Measurements from ENCODE around the gene SPG7.
"Not testable (repeated sequence)": the region's sequence is repeated elsewhere in the genome, so short reads cannot be mapped to it uniquely, and the experiment has no call there.

The SPG7 gene

DNA sequence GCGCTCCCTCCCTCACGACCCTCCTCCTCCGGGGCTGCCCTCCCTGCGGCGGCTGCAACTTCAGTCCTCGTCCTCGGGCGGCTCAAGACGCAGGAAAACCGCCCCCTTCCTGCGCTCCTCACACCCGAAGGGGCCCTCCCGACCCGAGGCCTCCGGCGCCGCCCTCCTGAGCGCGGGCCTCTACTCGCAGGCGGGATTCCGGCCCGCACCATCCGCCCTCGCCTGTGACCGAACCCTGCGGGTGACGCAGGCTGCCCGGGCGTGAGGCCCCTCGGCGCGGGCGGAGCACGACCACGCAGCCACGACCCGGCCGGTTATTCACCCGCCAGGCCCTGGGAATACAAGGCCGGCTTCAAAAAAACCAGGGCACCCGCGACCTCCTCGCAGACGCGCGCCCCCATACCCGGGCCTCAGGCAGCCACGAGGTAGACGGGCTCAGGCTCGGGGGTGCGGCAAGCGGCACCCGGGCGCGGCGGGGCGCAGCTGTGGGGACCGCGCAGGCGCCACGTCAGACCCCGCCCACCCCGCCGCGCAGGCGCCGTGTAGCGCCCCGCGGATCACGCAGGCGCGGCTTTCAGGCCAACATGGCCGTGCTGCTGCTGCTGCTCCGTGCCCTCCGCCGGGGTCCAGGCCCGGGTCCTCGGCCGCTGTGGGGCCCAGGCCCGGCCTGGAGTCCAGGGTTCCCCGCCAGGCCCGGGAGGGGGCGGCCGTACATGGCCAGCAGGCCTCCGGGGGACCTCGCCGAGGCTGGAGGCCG, at the start of gene SPG7:
SPG7 (plus strand) TSS at position 570 of the 757 bp plus-strand sequence; CDS start at position 585, 15 bp downstream.
- H3K27me3 ChIP-seq (ENCODE audit: control insufficient read depth, insufficient read depth, low read length): no peaks in the 10 kb centered on the region
- H3K36me3 ChIP-seq (ENCODE audit: control insufficient read depth, insufficient read depth, low read length): peaks cover 7% of the 10 kb centered on the region
- peak within 1 kb of the TSS; percentile 87 for H3K4me3 ChIP-seq (ENCODE audit: low read length)
- peaks cover 9% of the 10 kb centered on the region for H3K4me1 ChIP-seq (ENCODE audit: control insufficient read depth, insufficient read depth, low read length)
- H3K27ac ChIP-seq (ENCODE audit: low read depth, low read length): peak within 1 kb of the TSS; percentile 91
- H3K9ac ChIP-seq (ENCODE audit: low read length): peak within 1 kb of the TSS; percentile 66

DNA sequence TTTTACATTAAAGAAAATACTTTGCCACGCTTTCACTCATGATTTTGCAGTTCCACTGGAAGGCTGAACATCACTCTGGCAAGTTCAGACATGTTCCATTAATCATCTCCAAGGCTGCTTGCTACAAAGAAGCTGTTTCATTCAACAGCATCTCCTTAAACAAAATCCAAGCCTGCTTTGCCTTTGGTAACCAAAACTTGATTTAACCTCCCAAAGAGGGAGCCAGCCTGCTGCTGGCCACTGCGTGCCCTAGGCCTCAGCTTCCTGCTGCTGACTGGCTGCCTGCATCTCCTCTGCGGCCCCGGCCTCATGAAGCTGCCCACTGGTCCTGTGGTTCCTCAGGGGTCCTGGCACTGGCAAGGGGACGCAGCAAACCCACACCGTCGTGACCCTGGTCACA, 49.7 kb upstream of the SPG7 start:
- H3K27ac ChIP-seq (ENCODE audit: low read depth, low read length): no peak overlapping the region

DNA sequence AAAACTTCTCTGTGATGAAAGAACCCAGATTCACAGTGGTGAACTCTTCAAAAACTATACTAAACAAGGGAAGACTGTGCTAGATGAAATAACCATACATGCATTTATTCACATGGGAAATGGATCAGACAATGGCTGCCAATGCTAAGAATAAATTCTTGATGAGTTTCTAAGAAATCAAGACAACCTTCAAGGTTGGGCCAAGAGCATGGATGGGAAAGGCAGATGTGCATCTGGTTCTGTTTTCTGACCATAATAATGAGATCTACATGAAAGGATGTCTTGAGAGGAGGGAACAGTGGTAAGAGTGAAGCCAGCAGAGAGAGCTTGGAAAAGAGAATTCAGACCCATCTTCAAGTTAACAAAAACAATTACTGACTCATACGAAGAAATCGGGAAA, 49.2 kb upstream of the SPG7 start:
- no peaks in the 10 kb centered on the region for H3K4me1 ChIP-seq (ENCODE audit: control insufficient read depth, insufficient read depth, low read length)
- H3K27me3 ChIP-seq (ENCODE audit: control insufficient read depth, insufficient read depth, low read length): no peaks in the 10 kb centered on the region
- no peak overlapping the region for H3K4me3 ChIP-seq (ENCODE audit: low read length)
- H3K9ac ChIP-seq (ENCODE audit: low read length): no peak overlapping the region
- H3K36me3 ChIP-seq (ENCODE audit: control insufficient read depth, insufficient read depth, low read length): no peaks in the 10 kb centered on the region
- H3K27ac ChIP-seq (ENCODE audit: low read depth, low read length): no peak overlapping the region

More for the DNA sequence above, 49.7 kb upstream of the SPG7 start:
- Histone ChIP-seq H3K4me1 (ENCODE audit: control insufficient read depth, insufficient read depth, low read length) (no peaks in the 10 kb centered on the region), H3K4me3 (ENCODE audit: low read length) (no peak overlapping the region), H3K27me3 (ENCODE audit: control insufficient read depth, insufficient read depth, low read length) (no peaks in the 10 kb centered on the region), H3K9ac (ENCODE audit: low read length) (no peak overlapping the region), H3K36me3 (ENCODE audit: control insufficient read depth, insufficient read depth, low read length) (no peaks in the 10 kb centered on the region)

DNA sequence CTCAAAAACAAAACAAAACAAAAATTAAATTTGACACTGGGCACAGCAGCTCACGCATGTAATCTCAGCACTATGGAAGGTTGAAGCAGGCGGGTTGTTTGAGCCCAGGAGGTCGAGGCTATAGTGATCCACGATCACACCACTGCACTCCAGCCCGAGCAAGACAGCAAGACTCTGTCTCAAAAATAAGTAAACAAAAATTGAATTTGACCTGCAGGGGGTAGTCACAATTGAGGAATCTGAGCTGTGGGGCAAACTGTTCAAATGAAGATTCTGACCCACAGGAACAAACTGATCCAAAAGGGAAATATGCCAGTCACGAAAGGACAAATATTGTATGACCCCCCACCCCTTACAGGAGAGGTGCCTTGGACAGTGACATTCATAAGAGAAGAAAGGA, 47.6 kb upstream of the SPG7 start:
- Histone ChIP-seq H3K36me3 (ENCODE audit: control insufficient read depth, insufficient read depth, low read length) (no peaks in the 10 kb centered on the region), H3K27me3 (ENCODE audit: control insufficient read depth, insufficient read depth, low read length) (no peaks in the 10 kb centered on the region), H3K9ac (ENCODE audit: low read length) (no peak overlapping the region), H3K27ac (ENCODE audit: low read depth, low read length) (no peak overlapping the region), H3K4me1 (ENCODE audit: control insufficient read depth, insufficient read depth, low read length) (no peaks in the 10 kb centered on the region), H3K4me3 (ENCODE audit: low read length) (no peak overlapping the region)

DNA sequence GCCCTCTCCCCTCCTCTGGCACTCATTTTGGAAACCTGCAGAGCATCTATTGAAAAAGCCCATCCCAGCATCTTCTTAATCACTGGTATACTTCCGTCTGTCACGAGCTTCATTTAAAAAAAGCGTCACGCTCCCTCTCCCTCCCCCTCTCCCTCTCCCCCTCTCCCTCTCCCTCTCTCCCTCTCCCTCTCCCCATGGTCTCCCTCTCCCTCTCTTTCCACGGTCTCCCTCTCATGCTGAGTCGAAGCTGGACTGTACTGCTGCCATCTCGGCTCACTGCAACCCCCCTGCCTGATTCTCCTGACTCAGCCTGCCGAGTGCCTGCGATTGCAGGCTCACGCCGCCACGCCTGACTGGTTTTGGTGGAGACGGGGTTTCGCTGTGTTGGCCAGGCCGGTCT, 46.3 kb upstream of the SPG7 start:
- H3K27ac ChIP-seq (ENCODE audit: low read depth, low read length); H3K4me1 ChIP-seq (ENCODE audit: control insufficient read depth, insufficient read depth, low read length); H3K27me3 ChIP-seq (ENCODE audit: control insufficient read depth, insufficient read depth, low read length); H3K36me3 ChIP-seq (ENCODE audit: control insufficient read depth, insufficient read depth, low read length); H3K4me3 ChIP-seq (ENCODE audit: low read length); H3K9ac ChIP-seq (ENCODE audit: low read length): not testable (repeated sequence)

DNA sequence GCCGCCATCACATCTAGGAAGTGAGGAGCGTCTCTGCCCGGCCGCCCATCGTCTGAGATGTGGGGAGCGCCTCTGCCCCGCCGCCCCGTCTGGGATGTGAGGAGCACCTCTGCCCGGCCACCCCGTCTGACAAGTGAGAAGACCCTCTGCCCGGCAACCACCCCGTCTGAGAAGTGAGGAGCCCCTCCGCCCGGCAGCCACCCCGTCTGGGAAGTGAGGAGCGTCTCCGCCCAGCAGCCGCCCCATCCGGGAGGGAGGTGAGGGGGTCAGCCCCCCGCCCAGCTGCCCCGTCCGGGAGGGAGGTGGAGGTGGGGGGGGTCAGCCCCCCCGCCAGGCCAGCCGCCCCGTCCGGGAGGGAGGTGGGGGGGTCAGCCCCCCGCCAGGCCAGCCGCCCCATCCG, 45.6 kb upstream of the SPG7 start:
- not testable (repeated sequence) for H3K27me3 ChIP-seq (ENCODE audit: control insufficient read depth, insufficient read depth, low read length); H3K4me3 ChIP-seq (ENCODE audit: low read length); H3K36me3 ChIP-seq (ENCODE audit: control insufficient read depth, insufficient read depth, low read length); H3K9ac ChIP-seq (ENCODE audit: low read length); H3K4me1 ChIP-seq (ENCODE audit: control insufficient read depth, insufficient read depth, low read length); H3K27ac ChIP-seq (ENCODE audit: low read depth, low read length)

DNA sequence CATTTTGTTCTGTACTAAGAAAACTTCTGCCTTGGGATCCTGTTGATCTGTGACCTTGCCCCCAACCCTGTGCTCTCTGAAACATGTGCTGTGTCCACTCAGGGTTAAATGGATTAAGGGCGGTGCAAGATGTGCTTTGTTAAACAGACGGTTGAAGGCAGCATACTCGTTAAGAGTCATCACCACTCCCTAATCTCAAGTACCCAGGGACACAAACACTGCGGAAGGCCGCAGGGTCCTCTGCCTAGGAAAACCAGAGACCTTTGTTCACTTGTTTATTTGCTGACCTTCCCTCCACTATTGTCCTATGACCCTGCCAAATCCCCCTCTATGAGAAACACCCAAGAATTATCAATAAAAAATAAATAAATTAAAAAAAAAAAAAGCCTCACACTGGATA, 44.9 kb upstream of the SPG7 start:
- H3K4me1 ChIP-seq (ENCODE audit: control insufficient read depth, insufficient read depth, low read length); H3K27ac ChIP-seq (ENCODE audit: low read depth, low read length); H3K27me3 ChIP-seq (ENCODE audit: control insufficient read depth, insufficient read depth, low read length); H3K4me3 ChIP-seq (ENCODE audit: low read length); H3K9ac ChIP-seq (ENCODE audit: low read length); H3K36me3 ChIP-seq (ENCODE audit: control insufficient read depth, insufficient read depth, low read length): not testable (repeated sequence)

DNA sequence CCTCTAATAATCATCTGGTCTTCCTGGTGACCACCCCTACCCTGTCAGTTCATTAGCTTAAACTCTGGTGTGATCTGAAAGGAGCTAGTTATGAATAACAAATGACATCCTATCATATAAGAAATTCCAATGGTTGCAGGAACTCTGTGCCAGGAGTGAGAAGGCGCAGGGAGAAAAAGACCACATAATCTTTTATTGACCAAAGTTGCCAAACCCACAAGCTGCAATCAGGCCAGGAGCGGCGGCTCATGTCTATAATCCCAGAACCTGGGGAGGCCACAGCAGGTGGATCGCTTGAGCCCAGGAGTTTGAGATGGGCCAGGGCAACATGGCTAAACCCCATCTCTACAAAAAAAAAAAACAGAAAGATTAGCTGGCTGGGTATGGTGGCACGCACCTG, 41.3 kb upstream of the SPG7 start:
- H3K9ac ChIP-seq (ENCODE audit: low read length): no peak overlapping the region
- no peaks in the 10 kb centered on the region for H3K36me3 ChIP-seq (ENCODE audit: control insufficient read depth, insufficient read depth, low read length)
- peaks cover 3% of the 10 kb centered on the region for H3K4me1 ChIP-seq (ENCODE audit: control insufficient read depth, insufficient read depth, low read length)
- H3K4me3 ChIP-seq (ENCODE audit: low read length): no peak overlapping the region
- H3K27me3 ChIP-seq (ENCODE audit: control insufficient read depth, insufficient read depth, low read length): no peaks in the 10 kb centered on the region
- no peak overlapping the region for H3K27ac ChIP-seq (ENCODE audit: low read depth, low read length)

DNA sequence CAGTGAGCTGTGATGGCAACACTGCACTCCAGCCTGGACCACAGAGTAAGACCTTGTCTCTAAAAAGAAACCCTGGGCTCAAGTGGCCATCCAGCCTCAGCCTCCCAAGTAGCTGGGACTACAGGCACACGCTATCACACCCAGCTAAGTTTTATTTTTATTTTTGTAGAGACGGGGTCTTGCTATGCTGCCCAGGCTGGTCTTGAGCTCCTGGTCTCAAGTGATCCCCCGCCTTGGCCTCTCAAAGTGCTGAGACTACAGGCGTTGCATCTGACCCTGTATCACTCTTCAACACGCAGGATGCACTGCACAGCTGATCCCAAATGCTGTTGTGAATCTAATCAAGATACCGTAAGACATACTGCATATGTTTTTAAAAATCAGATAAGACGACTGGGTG, 40.8 kb upstream of the SPG7 start:
- Histone ChIP-seq H3K27ac (ENCODE audit: low read depth, low read length) (no peak overlapping the region), H3K4me3 (ENCODE audit: low read length) (no peak overlapping the region), H3K9ac (ENCODE audit: low read length) (no peak overlapping the region), H3K27me3 (ENCODE audit: control insufficient read depth, insufficient read depth, low read length) (no peaks in the 10 kb centered on the region), H3K36me3 (ENCODE audit: control insufficient read depth, insufficient read depth, low read length) (no peaks in the 10 kb centered on the region), H3K4me1 (ENCODE audit: control insufficient read depth, insufficient read depth, low read length) (peaks cover 3% of the 10 kb centered on the region)

DNA sequence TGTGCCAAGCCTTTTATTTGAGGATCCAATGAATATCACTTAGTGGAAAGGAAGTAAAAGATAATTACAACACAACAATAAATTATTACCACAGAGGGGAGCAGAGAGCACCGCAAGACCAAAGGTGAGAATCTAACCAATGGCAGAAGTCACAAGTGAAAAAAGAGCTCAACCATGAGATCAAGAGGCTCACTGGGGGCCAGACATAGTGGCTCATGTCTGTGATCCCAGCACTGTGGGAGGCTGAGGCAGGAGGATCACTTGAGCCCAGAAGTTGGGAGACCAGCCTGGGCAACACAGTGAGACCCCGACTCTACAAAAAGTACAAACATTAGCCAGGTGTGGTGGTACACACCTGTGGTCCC, 35.5 kb upstream of the SPG7 start:
- Histone ChIP-seq H3K4me1 (ENCODE audit: control insufficient read depth, insufficient read depth, low read length) (peaks cover 8% of the 10 kb centered on the region), H3K4me3 (ENCODE audit: low read length) (no peak overlapping the region), H3K36me3 (ENCODE audit: control insufficient read depth, insufficient read depth, low read length) (no peaks in the 10 kb centered on the region), H3K27me3 (ENCODE audit: control insufficient read depth, insufficient read depth, low read length) (no peaks in the 10 kb centered on the region), H3K27ac (ENCODE audit: low read depth, low read length) (no peak overlapping the region), H3K9ac (ENCODE audit: low read length) (no peak overlapping the region)

DNA sequence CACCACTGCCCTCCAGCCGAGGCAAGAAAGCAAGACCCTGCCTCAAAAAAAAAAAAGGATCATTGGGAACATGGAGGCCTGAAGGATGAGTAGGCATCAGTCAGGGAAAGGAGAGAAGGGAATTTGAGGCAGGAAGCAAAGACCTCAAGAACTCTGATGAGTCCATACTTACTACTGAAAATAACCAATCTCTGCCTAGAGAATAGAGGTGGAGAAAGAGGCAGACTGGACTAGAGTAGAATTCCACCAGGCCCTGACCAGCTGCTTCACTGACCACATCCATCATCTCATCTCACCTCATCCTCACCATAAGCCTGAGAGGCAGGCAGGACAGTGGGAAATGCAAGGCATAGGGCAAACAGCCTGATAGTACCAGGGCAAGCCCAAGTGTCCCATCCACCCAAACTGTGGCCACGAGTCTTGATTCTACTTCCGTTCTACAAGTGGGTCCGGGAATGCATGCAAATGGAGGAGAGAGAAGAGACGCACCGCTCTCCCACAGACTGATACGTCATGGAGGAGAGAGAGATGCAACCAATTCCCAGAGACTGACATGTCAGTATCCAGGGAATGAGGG, 35.0 kb upstream of the SPG7 start:
- Histone ChIP-seq H3K4me1 (ENCODE audit: control insufficient read depth, insufficient read depth, low read length) (peaks cover 8% of the 10 kb centered on the region), H3K27me3 (ENCODE audit: control insufficient read depth, insufficient read depth, low read length) (no peaks in the 10 kb centered on the region), H3K36me3 (ENCODE audit: control insufficient read depth, insufficient read depth, low read length) (no peaks in the 10 kb centered on the region), H3K27ac (ENCODE audit: low read depth, low read length) (no peak overlapping the region), H3K9ac (ENCODE audit: low read length) (no peak overlapping the region), H3K4me3 (ENCODE audit: low read length) (no peak overlapping the region)

DNA sequence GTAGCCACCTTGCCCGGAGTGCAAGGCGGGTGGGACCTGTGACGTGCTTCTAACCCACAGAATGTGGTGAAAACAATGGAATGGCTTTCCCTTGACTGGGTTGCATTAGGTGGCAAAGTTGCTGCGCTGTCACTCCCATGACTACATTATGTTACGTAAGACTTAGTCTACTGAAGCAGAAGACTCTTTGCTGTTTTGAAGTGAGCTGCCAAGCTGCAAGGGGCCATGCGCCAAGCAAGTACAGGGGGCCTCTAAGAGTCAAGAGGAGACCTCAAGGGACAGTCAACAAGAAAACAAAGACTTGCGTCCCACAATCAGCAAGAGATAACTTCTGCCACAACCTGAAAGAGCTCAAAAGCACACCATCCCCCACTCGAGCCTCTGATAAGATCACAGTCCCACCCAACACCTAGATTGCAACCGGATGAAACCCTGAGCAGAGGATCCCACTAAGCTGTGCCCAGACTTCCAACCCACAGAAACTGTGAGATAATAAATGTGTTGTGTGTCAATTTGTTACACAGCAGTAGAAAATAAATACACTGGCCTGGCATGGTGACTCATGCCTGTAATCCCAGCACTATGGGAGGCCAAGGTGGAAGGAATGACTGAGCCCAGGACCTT, 34.3 kb upstream of the SPG7 start:
- Histone ChIP-seq H3K36me3 (ENCODE audit: control insufficient read depth, insufficient read depth, low read length) (no peaks in the 10 kb centered on the region), H3K27me3 (ENCODE audit: control insufficient read depth, insufficient read depth, low read length) (no peaks in the 10 kb centered on the region), H3K4me1 (ENCODE audit: control insufficient read depth, insufficient read depth, low read length) (peaks cover 8% of the 10 kb centered on the region), H3K4me3 (ENCODE audit: low read length) (no peak overlapping the region), H3K27ac (ENCODE audit: low read depth, low read length) (no peak overlapping the region), H3K9ac (ENCODE audit: low read length) (no peak overlapping the region)

DNA sequence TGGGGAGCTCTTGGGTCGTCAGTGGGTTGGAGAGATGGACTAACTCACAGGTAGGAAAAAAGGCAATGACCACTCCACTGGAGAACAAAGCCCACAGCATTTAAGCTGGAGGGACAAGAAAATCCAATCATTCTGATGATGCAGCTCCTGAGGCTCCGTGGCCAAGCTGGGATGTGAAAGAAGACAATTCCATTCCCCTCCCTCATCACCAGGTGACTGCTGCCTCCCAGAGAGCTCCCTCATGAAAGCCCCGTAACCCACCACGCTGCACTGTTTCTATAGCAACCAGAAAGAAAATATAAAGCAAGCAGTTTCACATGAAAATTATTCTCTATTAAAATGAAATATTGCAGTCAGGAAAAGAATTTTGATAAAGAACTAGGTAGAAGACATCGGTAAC, 33.1 kb upstream of the SPG7 start:
- Histone ChIP-seq H3K4me3 (ENCODE audit: low read length) (no peak overlapping the region), H3K27me3 (ENCODE audit: control insufficient read depth, insufficient read depth, low read length) (no peaks in the 10 kb centered on the region), H3K27ac (ENCODE audit: low read depth, low read length) (no peak overlapping the region), H3K36me3 (ENCODE audit: control insufficient read depth, insufficient read depth, low read length) (no peaks in the 10 kb centered on the region), H3K9ac (ENCODE audit: low read length) (no peak overlapping the region), H3K4me1 (ENCODE audit: control insufficient read depth, insufficient read depth, low read length) (peaks cover 8% of the 10 kb centered on the region)
